Stimulated activated CD4-positive, alpha-beta T cell treated with anti-CD3 and anti-CD28 coated beads, Interleukin-1b, Interleukin-23, amount 100 ng/mL, for 4 hours (primary cell): ENCODE results near the gene GCN1.

ENCODE experiments used
- DNase-seq, 2 donors: peaks; one replicate each; pipeline ENCODE4 v3.0.0-alpha.2; 2020; ENCODE audit warnings: low read depth in 2 of 2

The GCN1 gene

GRCh38 chr12:120119271-120119973 lies 75.1 kb downstream of the GCN1 start:
- no peak for DNase-seq

GRCh38 chr12:120118321-120119061 lies 76.0 kb downstream of the GCN1 start:
- DNase-seq = no peak

- no peak for DNase-seq
Observed at GRCh38 chr12:120117961-120118320, 76.6 kb downstream of the GCN1 start.

GRCh38 chr12:120116792-120117651 lies 77.5 kb downstream of the GCN1 start:
- peak; percentile 98 for DNase-seq

- no peak for DNase-seq
Observed at GRCh38 chr12:120116441-120116791, 78.1 kb downstream of the GCN1 start, which contains the start of gene RAB35. RAB35 (minus strand) TSS chr12:120116753; CDS start chr12:120116650, 103 bp downstream.

- DNase-seq = no peak
Observed at GRCh38 chr12:120115692-120116440, 78.6 kb downstream of the GCN1 start.

- DNase-seq = no peak
Observed at GRCh38 chr12:120115066-120115465, 79.4 kb downstream of the GCN1 start.

GRCh38 chr12:120110550-120111501 lies 83.7 kb downstream of the GCN1 start:
- DNase-seq = peak in 1 of 2 donors; percentile 26

- no peak for DNase-seq
Observed at GRCh38 chr12:120109570-120110267, 84.8 kb downstream of the GCN1 start.

- no peak for DNase-seq
Observed at GRCh38 chr12:120106151-120106550, 88.4 kb downstream of the GCN1 start.

- DNase-seq = no peak
Observed at GRCh38 chr12:120103371-120103770, 91.1 kb downstream of the GCN1 start.

- DNase-seq = no peak
Observed at GRCh38 chr12:120103044-120103338, 91.5 kb downstream of the GCN1 start.

- DNase-seq = no peak
Observed at GRCh38 chr12:120102189-120103043, 92.1 kb downstream of the GCN1 start.

- DNase-seq = no peak
Observed at GRCh38 chr12:120101617-120102016, 92.9 kb downstream of the GCN1 start.

- DNase-seq = no peak
Observed at GRCh38 chr12:120101182-120101581, 93.3 kb downstream of the GCN1 start.

GRCh38 chr12:120100630-120101029 lies 93.9 kb downstream of the GCN1 start:
- no peak for DNase-seq

- no peak for DNase-seq
Observed at GRCh38 chr12:120099738-120100137, 94.8 kb downstream of the GCN1 start.

GRCh38 chr12:120098756-120099470 lies 95.6 kb downstream of the GCN1 start:
- no peak for DNase-seq
